Esophagus squamous epithelium (tissue), 5 donors: ENCODE data around the gene MAD1L1. TPM values are rescaled to one million over a fixed set of nuclear protein-coding genes. Genes with fewer than 3 reads are reported as not detected.
A peak's percentile ranks its signal among the peaks of the same experiment; 100 is the strongest.

Experiments used
- DNase-seq: peaks from one replicate; lab custom pipeline; 2025; lab: John Stamatoyannopoulos, UW
- H3K27ac ChIP-seq, 4 donors: fragments of 200-600 bp; sonication (generic); one replicate each; pipeline ENCODE4 v1.5.1; 2016 to 2019; ENCODE audit warnings: mild to moderate bottlenecking in 1 of 4
- H3K27me3 ChIP-seq, 4 donors: fragments of 200-600 bp; sonication (generic); 1 replicate in 3 of 4; 2 replicates in 1 of 4; pipeline versions ENCODE4 v1.5.1 to v1.6.0; 2017 to 2021; ENCODE audit warnings: antibody characterized with exemption in 1 of 4
- H3K36me3 ChIP-seq, 3 donors: fragments of 200-600 bp; sonication (generic); one replicate each; pipeline ENCODE4 v1.5.1; 2016 to 2019
- H3K4me1 ChIP-seq, 3 donors: fragments of 200-600 bp; sonication (generic); one replicate each; pipeline ENCODE4 v1.5.1; 2017 to 2019
- H3K4me3 ChIP-seq, 4 donors: fragments of 200-600 bp; sonication (generic); 1 replicate in 3 of 4; 2 replicates in 1 of 4; pipeline ENCODE4 v1.5.1; 2016 to 2019; ENCODE audit warnings: mild to moderate bottlenecking in 2 of 4, moderate library complexity in 1 of 4
- H3K9me3 ChIP-seq, 3 donors: fragments of 200-600 bp; sonication (generic); one replicate each; pipeline ENCODE4 v1.5.1; 2016 to 2019
- CTCF ChIP-seq, 6 experiments: fragments of 450-650 bp in 4 of 6; fragments of 200-600 bp in 2 of 6; sonication (generic) in 2 of 6; IDR thresholded peaks; one replicate each; pipeline ENCODE4 v1.5.1; 2016 to 2019; ENCODE audit warnings: antibody characterized with exemption in 6 of 6, mild to moderate bottlenecking in 4 of 6, moderate library complexity in 4 of 6
- POLR2A ChIP-seq, 4 donors: fragments of 450-650 bp; IDR thresholded peaks; one replicate each; pipeline ENCODE4 v1.6.1; 2017; ENCODE audit warnings: antibody characterized with exemption in 4 of 4, mild to moderate bottlenecking in 4 of 4, moderate library complexity in 3 of 4
- WGBS, 2 donors: methylation state at CpG; one replicate each; pipeline ENCODE4 v1.1.5; 2018; 5-methylcytosine and 5-hydroxymethylcytosine counted together
- intact Hi-C: fragments of 100-400 bp; cut with DNase I; formaldehyde crosslinking; loops from one replicate; pipeline ENCODE4 v1.15.0; 2022
- total RNA-seq, 4 donors: library from RNA; depleted of rRNA; stranded (reverse); fragments of >200 nt; gene quantifications; one replicate each; pipeline ENCODE4 v1.1.0, GENCODE V29; 2016
- donor health status: DM: yes; HTN: yes; CAD: no.

Gene MAD1L1
- total RNA-seq, 4 donors from 2014 or later, result 16.6 to 40.4 (median 30.2) TPM

GRCh38 chr7:2141651-2142050, 91.1 kb downstream of the MAD1L1 start:
- Histone ChIP-seq H3K4me3 (no peak overlapping the region), H3K4me1 (no peaks in the 10 kb centered on the region), H3K27ac (no peak overlapping the region), H3K9me3 (no peaks in the 10 kb centered on the region), H3K27me3 (no peaks in the 10 kb centered on the region), H3K36me3 (peaks cover 9 to 56% (median 11%) of the 10 kb centered on the region in 3 donors)
- DNase-seq, result no peak
- intact Hi-C loops, result no loop called here
- TF ChIP-seq CTCF (IDR thresholded peaks at IDR 0.05) (no peak), POLR2A (IDR thresholded peaks at IDR 0.05) (no peak)
- 100% methylated on average over 1 of the region's 14 CpGs; no CpG with 5 or more reads in 1 of the 2 donors for WGBS, 2 donors

- no peak overlapping the region for H3K4me3 ChIP-seq
- H3K27me3 ChIP-seq, result no peaks in the 10 kb centered on the region
- no peak for DNase-seq
- TF ChIP-seq CTCF (IDR thresholded peaks at IDR 0.05) (no peak), POLR2A (IDR thresholded peaks at IDR 0.05) (no peak)
- H3K27ac ChIP-seq, result no peak overlapping the region
- 91 to 96% methylated on average over 6 to 10 of the region's 17 CpGs for WGBS, 2 donors
- intact Hi-C loops, result no loop called here
- peaks cover 9 to 55% (median 11%) of the 10 kb centered on the region in 3 donors for H3K36me3 ChIP-seq
- no peaks in the 10 kb centered on the region for H3K9me3 ChIP-seq
- no peaks in the 10 kb centered on the region for H3K4me1 ChIP-seq
Measured at GRCh38 chr7:2141021-2141410, 91.7 kb downstream of the MAD1L1 start.

- Histone ChIP-seq H3K36me3 (peaks cover 5 to 55% (median 10%) of the 10 kb centered on the region in 3 donors), H3K27me3 (no peaks in the 10 kb centered on the region), H3K9me3 (no peaks in the 10 kb centered on the region), H3K4me3 (no peak overlapping the region), H3K27ac (no peak overlapping the region), H3K4me1 (no peaks in the 10 kb centered on the region)
- no peak for TF ChIP-seq CTCF (IDR thresholded peaks at IDR 0.05)
- TF ChIP-seq POLR2A (IDR thresholded peaks at IDR 0.05), result no peak
- 84 to 89% methylated on average over 4 to 8 of the region's 21 CpGs for WGBS, 2 donors
- intact Hi-C loops, result no loop called here
- no peak for DNase-seq
Measured at GRCh38 chr7:2140216-2141020, 92.3 kb downstream of the MAD1L1 start.

- 80 to 92% methylated on average over 2 to 5 of the region's 20 CpGs for WGBS, 2 donors
- TF ChIP-seq CTCF (IDR thresholded peaks at IDR 0.05), result no peak
- TF ChIP-seq POLR2A (IDR thresholded peaks at IDR 0.05), result no peak
- Histone ChIP-seq H3K9me3 (no peaks in the 10 kb centered on the region), H3K4me1 (peaks cover 0 to 7% (median 0%) of the 10 kb centered on the region in 3 donors), H3K27me3 (no peaks in the 10 kb centered on the region), H3K36me3 (peaks cover 0 to 43% (median 0%) of the 10 kb centered on the region in 3 donors), H3K4me3 (no peak overlapping the region), H3K27ac (peak overlapping the region in 1 of 4 donors; percentile 21)
- intact Hi-C loops, result no loop called here
- no peak for DNase-seq
Measured at GRCh38 chr7:2139004-2139699, 93.6 kb downstream of the MAD1L1 start.
